Suprapubic skin (tissue), 4 donors: ENCODE measurements around the gene MRGPRF. TPM values are rescaled to one million over a fixed set of nuclear protein-coding genes. Genes with fewer than 3 reads are reported as not detected.

Experiments
- DNase-seq, 2 donors: peaks; one replicate each; pipeline ENCODE4 v3.0.0-alpha.2; 2019; ENCODE audit warnings: low spot score in 2 of 2
- H3K27ac ChIP-seq: fragments of 200-600 bp; sonication (generic); one replicate; pipeline ENCODE4 v1.5.1; 2019
- H3K27me3 ChIP-seq: fragments of 200-600 bp; sonication (generic); one replicate; pipeline ENCODE4 v1.5.1; 2019
- H3K36me3 ChIP-seq: fragments of 200-600 bp; sonication (generic); one replicate; pipeline ENCODE4 v1.5.1; 2019
- H3K4me1 ChIP-seq: fragments of 200-600 bp; sonication (generic); one replicate; pipeline ENCODE4 v1.5.1; 2019
- H3K4me3 ChIP-seq: fragments of 200-600 bp; sonication (generic); one replicate; pipeline ENCODE4 v1.5.1; 2019; ENCODE audit warnings: mild to moderate bottlenecking
- H3K9me3 ChIP-seq: fragments of 200-600 bp; sonication (generic); one replicate; pipeline ENCODE4 v1.5.1; 2019
- CTCF ChIP-seq, 2 donors: fragments of 200-600 bp in 1 of 2; fragments of 450-650 bp in 1 of 2; sonication (generic) in 1 of 2; IDR thresholded peaks; one replicate each; pipeline ENCODE4 v1.5.1; 2016 to 2019; ENCODE audit warnings: antibody characterized with exemption in 2 of 2, mild to moderate bottlenecking in 1 of 2, moderate library complexity in 1 of 2
- EP300 ChIP-seq: sonication (generic); formaldehyde crosslinking; IDR thresholded peaks from one replicate; pipeline ENCODE4 v1.6.1; 2017; ENCODE audit warnings: antibody characterized with exemption
- POLR2A ChIP-seq, 2 donors: fragments of 450-650 bp; IDR thresholded peaks; one replicate each; pipeline ENCODE4 v1.6.1; 2017; ENCODE audit warnings: antibody characterized with exemption in 2 of 2, mild to moderate bottlenecking in 2 of 2, moderate library complexity in 2 of 2
- POLR2AphosphoS5 ChIP-seq, 3 donors: sonication (generic); formaldehyde crosslinking; IDR thresholded peaks; one replicate each; pipeline ENCODE4 v1.6.1; 2017; ENCODE audit warnings: antibody characterized with exemption in 3 of 3
- WGBS: methylation state at CpG from one replicate; pipeline ENCODE4 v1.1.5; 2018; 5-methylcytosine and 5-hydroxymethylcytosine counted together
- total RNA-seq, 4 donors: library from RNA; depleted of rRNA; stranded (reverse); fragments of >200 nt; gene quantifications; one replicate each; pipeline ENCODE4 v1.1.0, GENCODE V29; 2016

MRGPRF gene
- total RNA-seq, 4 donors from 2014 or later, result 2.0 to 9.8 (median 4.8) TPM

DNA sequence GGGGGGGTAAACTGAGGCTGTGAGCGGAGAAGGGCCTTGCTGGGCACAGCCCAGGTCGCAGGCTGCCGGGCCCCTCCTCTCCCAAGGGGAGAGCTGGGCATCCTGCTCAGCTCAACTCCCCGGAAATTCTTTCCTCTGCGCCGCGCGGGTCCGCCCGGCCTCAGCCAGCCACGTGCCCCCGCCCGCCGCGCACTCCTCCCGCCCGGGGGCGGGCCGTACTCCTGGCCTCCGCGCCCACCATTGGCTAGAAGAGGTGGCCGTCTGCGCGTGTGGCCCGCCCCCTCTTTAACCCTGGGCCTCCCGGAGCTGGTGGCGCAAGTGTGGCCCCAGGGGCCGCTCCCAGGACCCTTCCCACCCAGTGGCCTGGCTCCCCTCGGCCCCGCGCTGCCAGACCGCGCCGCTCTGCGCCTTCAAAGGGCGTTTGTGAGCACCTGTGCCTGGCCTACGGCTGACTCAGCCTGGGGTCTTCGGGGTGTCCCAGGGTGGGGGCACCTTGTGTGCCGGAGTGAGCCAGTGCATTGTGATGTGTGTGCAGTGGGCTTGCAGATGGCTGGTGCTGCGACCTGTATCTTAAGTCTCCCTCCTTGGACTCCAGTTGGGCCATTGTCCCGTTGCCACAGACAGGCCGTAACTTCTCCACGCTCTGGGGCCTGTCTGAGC is 2.0 kb downstream of the MRGPRF start:
- WGBS, result 31% methylated on average over 11 of the region's 43 CpGs
- TF ChIP-seq POLR2AphosphoS5 (IDR thresholded peaks at IDR 0.05) (no peak), POLR2A (IDR thresholded peaks at IDR 0.05) (no peak), EP300 (no peak), CTCF (IDR thresholded peaks at IDR 0.05) (no peak)
- no peaks in the 10 kb centered on the region for H3K9me3 ChIP-seq
- DNase-seq, result peak in 1 of 2 donors; percentile 83
- H3K4me3 ChIP-seq, result peak overlapping the region; percentile 44
- peak overlapping the region; percentile 80 for H3K27ac ChIP-seq
- H3K27me3 ChIP-seq, result peaks cover 39% of the 10 kb centered on the region
- H3K4me1 ChIP-seq, result peaks cover 66% of the 10 kb centered on the region
- no peaks in the 10 kb centered on the region for H3K36me3 ChIP-seq

GRCh38 chr11:69010361-69010891 is 2.6 kb downstream of the MRGPRF start:
- TF ChIP-seq POLR2AphosphoS5 (IDR thresholded peaks at IDR 0.05) (no peak), CTCF (IDR thresholded peaks at IDR 0.05) (no peak), POLR2A (IDR thresholded peaks at IDR 0.05) (no peak), EP300 (no peak)
- 51% methylated on average over 5 of the region's 9 CpGs for WGBS
- Histone ChIP-seq H3K4me1 (peaks cover 66% of the 10 kb centered on the region), H3K4me3 (peak overlapping the region; percentile 44), H3K27me3 (peaks cover 39% of the 10 kb centered on the region), H3K27ac (peak overlapping the region; percentile 80), H3K9me3 (no peaks in the 10 kb centered on the region), H3K36me3 (no peaks in the 10 kb centered on the region)
- peak in 1 of 2 donors; percentile 74 for DNase-seq

DNA sequence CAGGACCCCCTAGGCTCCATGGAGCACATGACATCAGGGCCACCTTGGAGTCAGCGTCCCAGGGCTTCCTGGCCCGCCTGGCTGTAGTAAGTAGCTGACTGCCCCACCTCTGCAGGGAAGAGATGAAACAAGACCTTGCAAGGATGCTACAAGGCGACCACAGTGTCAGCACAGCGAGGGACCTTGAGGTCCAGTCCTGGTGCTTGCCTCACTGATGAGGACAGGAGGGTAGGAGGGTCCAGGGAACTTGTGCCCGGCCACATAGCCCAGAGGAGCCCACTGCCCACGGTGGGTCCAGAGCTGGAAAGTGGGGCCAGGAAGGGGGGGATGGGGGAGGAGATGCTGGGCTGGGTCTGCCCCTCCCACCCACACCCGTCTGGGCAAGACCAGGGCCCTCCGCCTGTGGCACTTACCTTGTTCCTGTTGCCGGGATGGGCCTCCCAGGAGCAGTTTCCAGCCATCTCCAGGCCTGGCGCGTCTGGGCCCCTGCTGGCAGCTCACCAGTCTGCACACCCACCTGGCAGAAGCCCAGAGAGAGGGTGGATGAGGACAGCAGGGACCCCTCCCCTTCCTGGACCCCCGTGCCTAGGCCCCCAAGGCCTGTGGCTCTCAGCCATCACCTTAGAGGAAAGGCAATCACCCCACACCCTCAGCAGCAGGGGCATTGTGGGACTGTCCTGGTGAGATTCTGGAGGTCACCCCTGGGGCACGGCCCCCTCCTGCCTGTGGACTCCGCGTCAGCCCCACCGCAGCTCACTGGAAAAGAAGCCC is 3.4 kb downstream of the MRGPRF start:
- TF ChIP-seq POLR2AphosphoS5 (IDR thresholded peaks at IDR 0.05) (no peak), CTCF (IDR thresholded peaks at IDR 0.05) (no peak), EP300 (no peak), POLR2A (IDR thresholded peaks at IDR 0.05) (no peak)
- Histone ChIP-seq H3K4me3 (no peak overlapping the region), H3K9me3 (no peaks in the 10 kb centered on the region), H3K27me3 (peaks cover 35% of the 10 kb centered on the region), H3K36me3 (no peaks in the 10 kb centered on the region), H3K4me1 (peaks cover 66% of the 10 kb centered on the region), H3K27ac (peak overlapping the region; percentile 80)
- 51% methylated on average over 8 of the region's 16 CpGs for WGBS
- DNase-seq, result peak in 1 of 2 donors; percentile 65

- Histone ChIP-seq H3K4me1 (peaks cover 62% of the 10 kb centered on the region), H3K4me3 (no peak overlapping the region), H3K27me3 (peaks cover 29% of the 10 kb centered on the region), H3K27ac (peak overlapping the region; percentile 80), H3K9me3 (no peaks in the 10 kb centered on the region), H3K36me3 (no peaks in the 10 kb centered on the region)
- DNase-seq, result peak; percentile 91
- 37% methylated on average over 13 of the region's 17 CpGs for WGBS
- TF ChIP-seq POLR2AphosphoS5 (IDR thresholded peaks at IDR 0.05) (peak in 1 of 3 donors; percentile 50), CTCF (IDR thresholded peaks at IDR 0.05) (no peak)
These were observed 4.2 kb downstream of the MRGPRF start for GRCh38 chr11:69008737-69009440.
